K562 (cell line): Measurements from ENCODE around the gene ADTRP. TPM values are rescaled to one million over a fixed set of nuclear protein-coding genes. Genes with fewer than 3 reads are reported as not detected.

Experiments used
- ATAC-seq: fragments of 200-7000 bp; cut with Tn5 transposase; 3 replicates; pipeline ENCODE4 v1.9.1; 2020; ENCODE audit warnings: moderate library complexity
- BruUV-seq: library from RNA; stranded (reverse); fragments of 400-500 nt; replicated peaks from 2 replicates; lab custom pipeline; 2021; lab: Mats Ljungman, UMichigan
- CTCF ChIA-PET: fragments of 300-600 bp; formaldehyde crosslinking; extraction: SDS; loops from one replicate; lab custom pipeline; 2021; ENCODE audit warnings: low intra/inter-chr PET ratio; lab: Yijun Ruan, JAX
- POLR2A ChIA-PET: fragments of 300-600, 350-650 bp; sonication (Branson Sonifier 250); formaldehyde crosslinking; extraction: SDS; loops from one replicate; lab custom pipeline; 2021; ENCODE audit warnings: antibody characterized with exemption, inconsistent platforms; lab: Yijun Ruan, JAX
- DNase-seq, 4 experiments: peaks; one replicate each; pipeline versions ENCODE4 v3.0.0 to v3.0.0-alpha.2; 2011 to 2018; ENCODE audit warnings: low spot score in 3 of 4, mixed read lengths in 3 of 4; ENCODE audit errors: extremely low read depth in 1 of 4
- FAIRE-seq: peaks from 2 replicates; lab custom pipeline; 2011; peaks lifted over from hg19 to GRCh38; lab: Jason Lieb, UNC
- H2AFZ ChIP-seq: 2 replicates; pipeline ENCODE4 v1.6.0; 2011; ENCODE audit warnings: low read depth, low read length, control low read depth, inconsistent platforms
- H3K27ac ChIP-seq: fragments of 200-600 bp; 3 replicates; pipeline ENCODE4 v1.8.0; 2011; ENCODE audit warnings: low read depth, mild to moderate bottlenecking, control low read depth, inconsistent platforms, low read length, moderate library complexity, mixed read lengths; ENCODE audit errors: extremely low read depth
- H3K27me3 ChIP-seq, 2 experiments: fragments of 300-600 bp in 1 of 2; 2 replicates in 1 of 2; 3 replicates in 1 of 2; pipeline versions ENCODE4 v1.6.0 to v1.8.0; 2011; ENCODE audit warnings: inconsistent platforms in 2 of 2, low read length in 2 of 2, mild to moderate bottlenecking in 1 of 2, mixed read lengths in 1 of 2, moderate library complexity in 1 of 2; ENCODE audit not compliant: control insufficient read depth in 2 of 2, insufficient read depth in 2 of 2
- H3K36me3 ChIP-seq: fragments of 300-600 bp; 3 replicates; pipeline ENCODE4 v1.8.0; 2011; ENCODE audit warnings: mild to moderate bottlenecking, low read length, inconsistent platforms; ENCODE audit not compliant: control insufficient read depth, insufficient read depth
- H3K4me1 ChIP-seq, 2 experiments: fragments of 200-600 bp in 1 of 2; replicated peaks in 1 of 2; 2 replicates in 1 of 2; 3 replicates in 1 of 2; pipeline versions ENCODE4 v1.5.1 to v1.8.0; 2011; ENCODE audit warnings: inconsistent platforms in 2 of 2, low read length in 2 of 2, mild to moderate bottlenecking in 1 of 2, mixed read lengths in 1 of 2, moderate library complexity in 1 of 2; ENCODE audit not compliant: control insufficient read depth in 2 of 2, insufficient read depth in 2 of 2
- H3K4me2 ChIP-seq: 2 replicates; pipeline ENCODE4 v1.6.1; 2011; ENCODE audit warnings: low read length, control low read depth, inconsistent platforms, mixed read lengths; ENCODE audit not compliant: insufficient read depth
- H3K4me3 ChIP-seq: fragments of 200-600 bp; sonication (generic), shearing (Covaris generic); 2 replicates; pipeline ENCODE4 v1.5.1; 2016; ENCODE audit warnings: control low read depth, inconsistent platforms
- H3K79me2 ChIP-seq: fragments of 200-600 bp; 3 replicates; pipeline ENCODE4 v1.8.0; 2011; ENCODE audit warnings: low read length, inconsistent platforms; ENCODE audit not compliant: control insufficient read depth, insufficient read depth
- H3K9ac ChIP-seq, 2 experiments: 2 replicates each; pipeline versions ENCODE4 v1.6.0 to v1.6.1; 2011; ENCODE audit warnings: low read depth in 2 of 2, low read length in 2 of 2, control low read depth in 1 of 2, inconsistent platforms in 1 of 2, mild to moderate bottlenecking in 1 of 2, mixed read lengths in 1 of 2; ENCODE audit not compliant: insufficient read depth in 1 of 2
- H3K9me1 ChIP-seq: one replicate; pipeline ENCODE4 v1.6.0; 2011; ENCODE audit warnings: inconsistent platforms, mild to moderate bottlenecking, low read length, moderate library complexity; ENCODE audit not compliant: control insufficient read depth, insufficient read depth
- H3K9me3 ChIP-seq: replicated peaks from 2 replicates; pipeline ENCODE4 v1.5.1; 2011; ENCODE audit warnings: low read depth, low read length, inconsistent platforms; ENCODE audit not compliant: control insufficient read depth, insufficient read depth
- H4K20me1 ChIP-seq: replicated peaks from 2 replicates; pipeline ENCODE4 v1.6.1; 2011; ENCODE audit warnings: low read length, inconsistent platforms, mixed read lengths; ENCODE audit not compliant: control insufficient read depth, insufficient read depth
- BACH1 ChIP-seq: fragments of 200-800 bp; sonication (Bioruptor generic); IDR thresholded peaks from 2 replicates; pipeline ENCODE4 v1.6.1; 2016; ENCODE audit warnings: missing genetic modification characterization, missing compliant biosample characterization
- BHLHE40 ChIP-seq: IDR thresholded peaks from 2 replicates; pipeline ENCODE4 v1.6.1; 2011; ENCODE audit warnings: low read length, improper control_type of control experiment
- CC2D1A ChIP-seq: fragments of 450-650 bp; IDR thresholded peaks from 2 replicates; pipeline ENCODE4 v1.6.1; 2017; ENCODE audit warnings: mild to moderate bottlenecking
- CEBPB ChIP-seq: fragments of 450-650 bp; IDR thresholded peaks from 2 replicates; pipeline ENCODE4 v1.6.1; 2016; ENCODE audit warnings: missing genetic modification characterization, missing compliant biosample characterization
- DPF2 ChIP-seq: fragments of 450-650 bp; IDR thresholded peaks from 2 replicates; pipeline ENCODE4 v1.6.1; 2016
- EGR1 ChIP-seq: fragments of 450-650 bp; conservative IDR thresholded peaks from 2 replicates; pipeline ENCODE4 v1.6.1; 2017; ENCODE audit warnings: mild to moderate bottlenecking
- FOXK2 ChIP-seq, 2 experiments: fragments of 450-650 bp; IDR thresholded peaks in 1 of 2; conservative IDR thresholded peaks in 1 of 2; 2 replicates each; pipeline ENCODE4 v1.6.1; 2016; ENCODE audit warnings: low read depth in 2 of 2, mild to moderate bottlenecking in 1 of 2
- FOXM1 ChIP-seq, 2 experiments: fragments of 450-650 bp in 1 of 2; sonication (generic) in 1 of 2; formaldehyde crosslinking in 1 of 2; IDR thresholded peaks; 2 replicates each; pipeline versions ENCODE4 v1.6.1 to v1.9.0; 2017 to 2022; ENCODE audit warnings: low read depth in 2 of 2, mild to moderate bottlenecking in 2 of 2, missing genetic modification reagents in 1 of 2, moderate library complexity in 1 of 2
- HDAC8 ChIP-seq: fragments of 450-650 bp; IDR thresholded peaks from 2 replicates; pipeline ENCODE4 v1.6.1; 2016; ENCODE audit warnings: mild to moderate bottlenecking, missing genetic modification characterization, moderate library complexity, missing compliant biosample characterization
- NFYB ChIP-seq: IDR thresholded peaks from 2 replicates; pipeline ENCODE4 v1.6.1; 2011; ENCODE audit warnings: mild to moderate bottlenecking, moderate library complexity; ENCODE audit not compliant: insufficient read length; ENCODE audit errors: extremely low read depth
- NR2C1 ChIP-seq, 2 experiments: fragments of 450-650 bp; IDR thresholded peaks; 2 replicates each; pipeline ENCODE4 v1.6.1; 2017; ENCODE audit warnings: mild to moderate bottlenecking in 2 of 2, antibody characterized with exemption in 1 of 2, inconsistent platforms in 1 of 2, missing compliant biosample characterization in 1 of 2, missing genetic modification characterization in 1 of 2
- POLR2H ChIP-seq: IDR thresholded peaks from 2 replicates; pipeline ENCODE4 v1.6.1; 2016; ENCODE audit warnings: missing genetic modification characterization, low read depth, mild to moderate bottlenecking, control low read depth, missing compliant biosample characterization, moderate library complexity
- PPARD ChIP-seq: fragments of 250-450 bp; sonication (Bioruptor Pico); IDR thresholded peaks from 2 replicates; pipeline ENCODE4 v1.8.0; 2022; ENCODE audit warnings: inconsistent platforms, mild to moderate bottlenecking, moderate library complexity
- RBM39 ChIP-seq: fragments of 200-400 bp; formaldehyde crosslinking; optimal IDR thresholded peaks from 2 replicates; pipeline ENCODE3; 2018; ENCODE audit warnings: low read depth, low read length
- ZNF384 ChIP-seq: IDR thresholded peaks from 2 replicates; pipeline ENCODE4 v1.6.1; 2012; ENCODE audit warnings: low read depth, low read length, improper control_type of control experiment
- WGBS: fragments of 100-300 bp; shearing (Covaris generic); methylation state at CpG from one replicate; pipeline ENCODE4 v1.1.6; 2016; ENCODE audit warnings: low coverage, mixed read lengths; ENCODE audit not compliant: insufficient coverage; ENCODE audit errors: missing lambda C conversion rate; 5-methylcytosine and 5-hydroxymethylcytosine counted together
- in situ Hi-C: fragments of 300-500 bp; cut with MboI; formaldehyde crosslinking; loops from 4 replicates; pipeline ENCODE4 v1.15.0; 2018; ENCODE audit warnings: inconsistent platforms, mixed read lengths
- intact Hi-C: fragments of 100-400 bp; cut with micrococcal nuclease; formaldehyde crosslinking; loops from 2 replicates; pipeline ENCODE4 v1.14.2; 2022
- polyA plus RNA-seq, 8 experiments: library from polyadenylated mRNA; depleted of rRNA in 4 of 8; stranded (reverse) in 5 of 8; unstranded in 3 of 8; fragments of >200 nt; fragmentation: Nextera tagmentation in 2 of 8; fragmentation: Illumina TruSeq in 1 of 8; extraction: Ambion mirVana in 2 of 8; extraction: Trizol in 1 of 8; gene quantifications; 2 replicates each; pipeline versions ENCODE4 v1.2.1 to v1.2.3, GENCODE V29; 2011 to 2014; ENCODE audit warnings: inconsistent platforms in 1 of 8, missing spikeins in 1 of 8
- total RNA-seq, 7 experiments: library from RNA; depleted of rRNA in 6 of 7; stranded (reverse); fragments of >200 nt in 6 of 7; fragmentation: Illumina TruSeq in 2 of 7; extraction: Trizol in 2 of 7; gene quantifications; 2 replicates each; pipeline versions ENCODE4 v1.2.1 to v1.2.3, GENCODE V29; 2011 to 2021; ENCODE audit warnings: low replicate concordance in 1 of 7
- TF ChIP-seq, protein P1 (sequence below), 2 experiments: fragments of 450-650 bp in 1 of 2; sonication (generic) in 1 of 2; formaldehyde crosslinking in 1 of 2; IDR thresholded peaks in 1 of 2; conservative IDR thresholded peaks in 1 of 2; 2 replicates each; pipeline versions ENCODE4 v1.6.1 to v1.8.1; 2016 to 2023; ENCODE audit warnings: mild to moderate bottlenecking in 2 of 2, moderate library complexity in 2 of 2, inconsistent platforms in 1 of 2, missing genetic modification reagents in 1 of 2
- TF ChIP-seq, protein P2 (sequence below): fragments of 450-650 bp; formaldehyde crosslinking; IDR thresholded peaks from 2 replicates; pipeline ENCODE4 v1.4.0; 2022; ENCODE audit warnings: mild to moderate bottlenecking, moderate library complexity

The ADTRP gene
- total and polyA plus RNA-seq, 9 of the 15 experiments (the other 6 are each of a cell fraction or from before 2014, with no cell fraction given): 7.4 to 24.0 (median 13.6) TPM

DNA sequence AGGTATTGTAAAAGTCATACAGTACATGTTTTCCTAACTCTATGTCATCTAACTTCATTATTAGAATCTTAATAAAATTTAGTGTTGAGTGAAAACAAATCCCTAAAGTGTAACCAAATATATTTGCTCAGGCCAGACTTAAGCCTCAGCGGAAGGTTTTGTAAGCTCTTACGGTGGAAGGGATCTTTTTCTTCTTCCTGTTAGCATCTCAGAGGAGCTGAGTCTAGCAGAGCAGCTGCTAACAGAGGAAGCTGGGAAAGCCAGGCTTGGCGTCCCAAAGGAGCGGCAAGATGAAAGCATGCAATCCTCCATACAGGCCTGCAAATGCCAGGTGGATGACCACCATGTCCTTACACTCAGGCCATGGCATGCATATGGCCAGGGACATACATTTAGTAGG is 72.4 kb downstream of the ADTRP start:
- intact Hi-C loops: no loop called here
- CTCF ChIA-PET: no interaction called here
- no peak for FAIRE-seq

DNA sequence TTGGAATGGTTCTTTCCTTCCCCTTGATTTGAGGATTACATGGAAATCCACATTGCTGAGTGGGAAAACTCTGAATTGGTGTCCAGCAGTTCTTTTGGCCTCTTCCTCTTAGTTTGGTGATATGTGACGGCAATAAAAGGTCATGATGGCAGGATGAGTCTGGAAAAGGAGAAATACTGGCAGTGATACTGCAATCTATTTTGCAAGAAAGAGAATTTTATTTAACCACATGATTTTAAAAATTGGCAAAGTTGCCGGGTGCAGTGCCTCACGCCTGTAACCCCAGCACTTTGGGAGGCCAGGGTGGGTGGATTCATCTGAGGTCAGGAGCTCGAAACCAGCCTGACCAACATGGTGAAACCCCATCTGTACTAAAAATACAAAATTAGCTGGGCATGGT is 73.1 kb downstream of the ADTRP start:
- Histone ChIP-seq H3K4me1 (no peaks in the 10 kb centered on the region; a peak in 2 of 5 replicates), H3K4me3 (no peak overlapping the region), H3K79me2 (no peaks in the 10 kb centered on the region), H3K36me3 (no peaks in the 10 kb centered on the region; the same call in 2 of the 3 replicates), H2AFZ (no peak overlapping the region), H4K20me1 (no peaks in the 10 kb centered on the region), H3K4me2 (no peak overlapping the region), H3K9ac (no peak overlapping the region), H3K9me1 (no peaks in the 10 kb centered on the region), H3K27me3 (no peaks in the 10 kb centered on the region), H3K9me3 (peaks cover 6% of the 10 kb centered on the region; the same call in 1 of the 2 replicates), H3K27ac (no peak overlapping the region)
- in situ Hi-C loops (no loop called here), intact Hi-C loops (no loop called here)
- WGBS: 71% methylated on average over 4 of the region's 4 CpGs
- ATAC-seq (no peak), FAIRE-seq (no peak), DNase-seq (no peak)
- POLR2A ChIA-PET: interaction anchor here (1.0 to 1.1 kb wide), 2 partner anchors 17 to 370 kb away, joined by 3 to 4 read pairs; no protein-coding TSS in a partner anchor
- no TSS peak for BruUV-seq
- CTCF ChIA-PET: no interaction called here
- TF ChIP-seq, protein P1, sequence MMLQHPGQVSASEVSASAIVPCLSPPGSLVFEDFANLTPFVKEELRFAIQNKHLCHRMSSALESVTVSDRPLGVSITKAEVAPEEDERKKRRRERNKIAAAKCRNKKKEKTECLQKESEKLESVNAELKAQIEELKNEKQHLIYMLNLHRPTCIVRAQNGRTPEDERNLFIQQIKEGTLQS (IDR thresholded peaks at IDR 0.05): no peak
- TF ChIP-seq, protein P1 (CRISPR knock-in tag; conservative IDR thresholded peaks at IDR 0.05): no peak
- no peak for TF ChIP-seq NR2C1 (IDR thresholded peaks at IDR 0.05)
- TF ChIP-seq NR2C1 (tag; IDR thresholded peaks at IDR 0.05): no peak
- TF ChIP-seq DPF2: no peak
- TF ChIP-seq POLR2H: no peak
- no peak for TF ChIP-seq NFYB
- TF ChIP-seq CEBPB (tag): no peak
- no peak for TF ChIP-seq BACH1 (tag)
- no peak for TF ChIP-seq PPARD (CRISPR knock-in tag)
- TF ChIP-seq EGR1: no peak

More for the DNA sequence above, 72.4 kb downstream of the ADTRP start:
- H3K79me2 ChIP-seq: no peaks in the 10 kb centered on the region
- no peak for TF ChIP-seq BHLHE40
- TF ChIP-seq CC2D1A: no peak
- no peak for TF ChIP-seq RBM39
- TF ChIP-seq FOXM1 (IDR thresholded peaks at IDR 0.05; ENCODE audit: low read depth): no peak
- no peak for TF ChIP-seq FOXM1 (CRISPR knock-in tag; IDR thresholded peaks at IDR 0.05; ENCODE audit: low read depth)
- no peak for TF ChIP-seq HDAC8
- TF ChIP-seq, protein P2, sequence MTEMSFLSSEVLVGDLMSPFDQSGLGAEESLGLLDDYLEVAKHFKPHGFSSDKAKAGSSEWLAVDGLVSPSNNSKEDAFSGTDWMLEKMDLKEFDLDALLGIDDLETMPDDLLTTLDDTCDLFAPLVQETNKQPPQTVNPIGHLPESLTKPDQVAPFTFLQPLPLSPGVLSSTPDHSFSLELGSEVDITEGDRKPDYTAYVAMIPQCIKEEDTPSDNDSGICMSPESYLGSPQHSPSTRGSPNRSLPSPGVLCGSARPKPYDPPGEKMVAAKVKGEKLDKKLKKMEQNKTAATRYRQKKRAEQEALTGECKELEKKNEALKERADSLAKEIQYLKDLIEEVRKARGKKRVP: no peak
- no peak for TF ChIP-seq FOXK2 (conservative IDR thresholded peaks at IDR 0.05 in 1 of 2, IDR thresholded peaks at IDR 0.05 in 1 of 2; ENCODE audit: low read depth in 2 of 2)
- no peak for TF ChIP-seq ZNF384
- in situ Hi-C loops: no loop called here
- POLR2A ChIA-PET: interaction anchor here (1.0 to 1.1 kb wide), 2 partner anchors 17 to 369 kb away, joined by 3 to 4 read pairs; no protein-coding TSS in a partner anchor
- DNase-seq: no peak
- no peak overlapping the region for H3K4me2 ChIP-seq
- no peak overlapping the region for H3K9ac ChIP-seq
- H2AFZ ChIP-seq: no peak overlapping the region
- H3K36me3 ChIP-seq: no peaks in the 10 kb centered on the region; the same call in 2 of the 3 replicates
- H3K4me1 ChIP-seq: no peaks in the 10 kb centered on the region; a peak in 2 of 5 replicates
- 84% methylated on average over 4 of the region's 4 CpGs for WGBS
- no peaks in the 10 kb centered on the region for H3K27me3 ChIP-seq
- H3K9me1 ChIP-seq: no peaks in the 10 kb centered on the region
- H3K9me3 ChIP-seq: peaks cover 6% of the 10 kb centered on the region; the same call in 1 of the 2 replicates
- no peaks in the 10 kb centered on the region for H4K20me1 ChIP-seq
- ATAC-seq: no peak
- no TSS peak for BruUV-seq
- no peak overlapping the region for H3K4me3 ChIP-seq
- no peak overlapping the region for H3K27ac ChIP-seq
